Effector CD4-positive, alpha-beta T cell (primary cell): ENCODE results near the gene CRY2.
"Not testable (repeated sequence)": the region's sequence is repeated elsewhere in the genome, so short reads cannot be mapped to it uniquely, and the experiment has no call there.

ENCODE experiments used
- DNase-seq: peaks from one replicate; pipeline ENCODE4 v3.0.0-alpha.2; 2020

CRY2 gene

DNA sequence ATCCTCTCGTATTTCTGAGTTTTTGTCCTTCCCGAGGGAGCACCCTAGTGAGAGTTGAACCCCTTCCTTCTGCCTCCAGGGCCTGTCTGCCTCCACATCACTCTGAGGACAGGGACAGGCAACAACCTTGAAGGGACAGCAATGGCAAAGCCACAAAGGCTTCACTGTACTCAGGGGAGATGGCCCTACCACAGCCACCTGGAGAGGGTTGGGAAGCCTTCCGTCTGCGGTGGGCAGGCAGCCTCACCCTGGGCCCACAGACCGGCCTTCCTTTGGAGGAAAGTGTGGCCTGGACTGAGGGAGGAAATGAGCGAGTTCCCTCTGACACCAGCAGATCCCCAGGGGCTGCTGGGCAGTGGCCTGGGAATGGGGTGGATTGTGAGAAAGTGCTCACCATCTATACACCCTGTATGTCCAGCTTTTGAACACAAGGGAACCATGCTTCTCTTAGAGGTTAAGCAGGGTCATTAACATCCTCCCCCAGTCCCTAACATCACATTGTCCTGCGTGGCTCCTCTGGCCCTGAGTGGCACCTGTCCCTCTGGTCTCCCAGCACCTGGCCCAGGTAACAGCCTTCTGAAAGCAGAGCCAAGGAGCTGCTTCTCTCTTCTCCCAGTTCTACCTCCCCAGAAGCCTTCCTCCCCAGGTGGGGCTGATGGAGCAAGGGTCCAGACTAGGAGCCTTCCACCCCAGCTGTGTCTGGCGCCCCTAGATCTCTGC, 35.5 kb upstream of the CRY2 start:
- no peak for DNase-seq

GRCh38 chr11:45812581-45813548, 34.4 kb upstream of the CRY2 start:
- no peak for DNase-seq

- no peak for DNase-seq
Measured at GRCh38 chr11:45815747-45816146, 31.5 kb upstream of the CRY2 start.

DNA sequence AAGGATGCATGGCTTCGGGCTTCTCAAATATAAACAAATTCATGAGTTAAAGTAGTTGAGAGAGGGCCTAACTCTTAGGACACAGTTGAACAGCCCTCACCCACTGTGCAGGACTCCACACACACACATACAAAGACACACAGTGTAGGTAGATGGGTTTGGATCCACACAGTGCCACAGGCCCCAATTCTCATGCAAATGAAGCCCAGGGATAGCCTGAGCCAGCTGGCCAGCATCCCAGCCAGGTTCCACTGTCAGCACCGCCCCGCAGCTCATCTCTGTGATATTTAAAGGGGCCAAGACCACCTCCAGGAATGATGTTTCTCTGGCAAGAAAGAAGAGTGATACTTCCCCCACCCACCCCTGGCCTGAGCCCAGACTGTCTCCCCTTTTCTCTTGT, 30.7 kb upstream of the CRY2 start:
- DNase-seq, result no peak

DNA sequence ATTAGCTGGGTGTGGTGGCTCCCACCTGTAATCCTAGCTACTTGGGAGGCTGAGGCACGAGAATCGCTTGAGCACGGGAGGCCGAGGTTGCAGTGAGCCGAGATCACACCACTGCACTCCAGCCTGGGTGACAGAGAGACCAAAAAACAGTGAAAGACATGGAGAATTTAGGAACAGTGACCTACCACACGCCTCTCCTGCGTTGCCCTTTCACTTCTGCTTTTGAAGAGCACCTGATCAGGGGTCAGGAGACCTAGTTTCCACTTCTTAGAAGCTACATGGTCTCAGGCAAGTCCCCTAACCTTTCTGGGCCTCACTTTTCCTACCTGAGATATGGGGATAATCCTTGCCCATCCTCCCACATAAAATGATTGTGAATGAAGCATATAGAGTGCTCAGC, 30.1 kb upstream of the CRY2 start:
- no peak for DNase-seq

GRCh38 chr11:45818961-45819605, 28.2 kb upstream of the CRY2 start:
- DNase-seq, result no peak

DNA sequence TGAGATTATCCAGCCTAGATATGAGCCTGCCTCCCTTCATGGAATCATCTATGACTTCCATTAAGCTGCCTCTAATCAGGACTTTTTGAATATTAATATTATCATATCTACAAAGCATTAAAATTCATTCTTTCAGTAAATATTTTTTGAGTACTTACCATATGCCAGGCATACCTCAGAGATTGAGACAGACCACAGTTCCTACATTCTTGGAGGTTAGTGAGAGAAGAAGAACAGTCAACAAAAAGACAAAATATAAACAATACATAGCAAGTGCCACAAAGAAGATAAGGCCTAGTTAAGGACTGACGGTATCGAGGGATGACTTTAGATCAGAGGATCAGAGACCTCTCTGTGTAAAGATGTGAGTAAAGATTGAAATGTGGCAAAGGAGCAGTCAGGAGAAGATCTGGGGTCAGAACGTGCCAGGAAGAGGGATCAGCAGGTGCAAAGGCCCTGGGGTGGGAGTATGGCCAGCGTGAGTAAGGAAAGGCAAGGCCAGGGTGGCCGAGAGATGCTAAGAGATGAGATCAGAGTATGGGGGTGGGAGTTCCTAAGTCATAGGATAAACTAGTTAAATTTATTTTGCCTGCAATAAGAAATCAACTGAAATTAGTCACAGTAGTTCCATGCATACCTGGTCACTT, 26.9 kb upstream of the CRY2 start:
- no peak for DNase-seq

- DNase-seq, result not testable (repeated sequence)
Measured at GRCh38 chr11:45826492-45826891, 20.8 kb upstream of the CRY2 start.

- no peak for DNase-seq
Measured at GRCh38 chr11:45827123-45827522, 20.2 kb upstream of the CRY2 start.

GRCh38 chr11:45828996-45829395, 18.3 kb upstream of the CRY2 start:
- DNase-seq, result no peak

GRCh38 chr11:45830596-45830995, 16.7 kb upstream of the CRY2 start:
- no peak for DNase-seq

- no peak for DNase-seq
Measured at GRCh38 chr11:45832811-45833441, 14.3 kb upstream of the CRY2 start.

DNA sequence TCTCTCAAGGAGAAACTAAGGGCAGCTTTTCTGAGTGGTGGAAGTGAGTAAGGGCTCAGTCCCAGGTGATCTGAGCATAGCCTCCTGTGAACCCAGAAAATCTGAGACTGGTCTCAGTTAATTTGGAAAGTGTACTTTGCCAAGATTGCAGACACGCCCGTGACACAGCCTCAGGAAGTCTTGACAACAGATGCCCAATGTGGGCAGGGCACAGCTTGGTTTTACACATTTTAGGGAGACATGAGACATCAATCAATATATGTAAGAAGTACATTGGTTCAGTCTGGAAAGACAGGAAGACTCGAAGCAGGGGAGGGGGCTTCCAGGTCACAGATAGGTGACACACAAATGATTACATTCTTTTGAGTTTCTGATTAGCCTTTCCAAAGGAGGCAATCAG, 13.5 kb upstream of the CRY2 start:
- no peak for DNase-seq

- no peak for DNase-seq
Measured at GRCh38 chr11:45834298-45834756, 12.9 kb upstream of the CRY2 start.

GRCh38 chr11:45839204-45839603, 8.1 kb upstream of the CRY2 start:
- no peak for DNase-seq

DNA sequence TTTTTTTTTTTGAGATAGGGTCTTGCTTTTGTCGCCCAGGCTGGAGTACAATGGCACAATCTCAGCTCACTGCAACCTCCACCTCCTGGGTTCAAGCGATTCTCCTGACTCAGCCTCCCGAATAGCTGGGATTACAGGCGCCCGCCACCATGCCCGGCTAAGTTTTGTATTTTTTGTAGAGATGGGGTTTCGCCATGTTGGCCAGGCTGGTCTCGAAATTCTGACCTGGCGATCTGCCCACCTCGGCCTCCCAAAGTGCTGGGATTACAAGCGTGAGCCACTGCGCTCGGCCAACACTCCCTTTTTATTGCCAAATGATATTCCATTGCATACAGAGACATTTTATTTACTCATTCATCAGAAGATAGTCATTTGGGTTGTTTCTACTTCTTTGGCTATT, 7.0 kb upstream of the CRY2 start:
- not testable (repeated sequence) for DNase-seq

GRCh38 chr11:45843158-45843924, 3.9 kb upstream of the CRY2 start:
- DNase-seq, result peak; percentile 89

GRCh38 chr11:45844822-45845578, 2.3 kb upstream of the CRY2 start:
- no peak for DNase-seq

- no peak for DNase-seq
Measured at GRCh38 chr11:45846174-45846675, 1.1 kb upstream of the CRY2 start.

DNA sequence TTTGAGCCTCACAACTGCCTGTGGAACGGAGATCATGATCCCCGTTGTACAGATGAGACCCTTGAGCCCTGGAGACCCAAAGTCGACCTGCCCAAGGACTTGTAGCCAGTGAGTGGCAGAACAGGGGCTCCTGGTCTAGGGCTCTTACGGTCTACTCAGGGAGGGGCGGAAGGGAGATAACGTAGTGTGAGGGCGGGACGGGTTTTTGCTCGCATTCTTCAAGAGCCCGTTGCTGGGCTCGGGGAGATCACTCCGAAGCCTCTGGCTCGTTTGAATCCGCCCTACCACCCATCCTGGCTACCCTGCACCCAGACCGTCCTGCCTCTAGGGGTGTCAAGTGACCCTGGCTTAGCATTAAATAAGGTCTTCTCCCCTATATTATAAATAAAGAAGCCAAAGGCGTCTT, 639 bp downstream of the CRY2 start:
- DNase-seq, result peak; percentile 16

GRCh38 chr11:45848654-45849081, 1.4 kb downstream of the CRY2 start:
- DNase-seq, result no peak
